ENCODE results near the gene ACAP3. TPM values are rescaled to one million over a fixed set of nuclear protein-coding genes. Genes with fewer than 3 reads are reported as not detected.

Gene ACAP3
- total and polyA plus RNA-seq, 2 experiments from 2014 or later = 59.1 to 63.6 TPM

- no peaks in the 10 kb centered on the region for H3K36me3 ChIP-seq
- DNase-seq (ENCODE audit: low read depth in 1 of 2, low spot score in 1 of 2) = no peak
- no peak for TF ChIP-seq CTCF (IDR thresholded peaks at IDR 0.05; ENCODE audit: low read depth, low read length)
- H3K4me3 ChIP-seq = no peak overlapping the region
- H3K4me1 ChIP-seq (ENCODE audit: low read depth) = no peaks in the 10 kb centered on the region
- peaks cover 18% of the 10 kb centered on the region for H3K27me3 ChIP-seq
- H3K9me3 ChIP-seq (ENCODE audit: low read depth) = no peaks in the 10 kb centered on the region
- no peak overlapping the region for H3K27ac ChIP-seq
Measured at GRCh38 chr1:1247341-1247913, 60.3 kb downstream of the ACAP3 start.

- Histone ChIP-seq H3K36me3 (no peaks in the 10 kb centered on the region), H3K4me3 (no peak within 1 kb of the TSS), H3K9me3 (ENCODE audit: low read depth) (no peaks in the 10 kb centered on the region), H3K27ac (no peak within 1 kb of the TSS), H3K4me1 (ENCODE audit: low read depth) (no peaks in the 10 kb centered on the region), H3K27me3 (peaks cover 18% of the 10 kb centered on the region)
- no peak for DNase-seq (ENCODE audit: low read depth in 1 of 2, low spot score in 1 of 2)
- TF ChIP-seq CTCF (IDR thresholded peaks at IDR 0.05; ENCODE audit: low read depth, low read length) = no peak
Measured at GRCh38 chr1:1246577-1247340, 61.0 kb downstream of the ACAP3 start, which contains the start of gene C1QTNF12. Gene C1QTNF12 (minus strand): TSS chr1:1246722. CDS start chr1:1246690, 32 bp downstream.

- TF ChIP-seq CTCF (IDR thresholded peaks at IDR 0.05; ENCODE audit: low read depth, low read length) = no peak
- Histone ChIP-seq H3K9me3 (ENCODE audit: low read depth) (no peaks in the 10 kb centered on the region), H3K36me3 (no peaks in the 10 kb centered on the region), H3K4me1 (ENCODE audit: low read depth) (peaks cover under 1% of the 10 kb centered on the region), H3K27ac (no peak overlapping the region), H3K27me3 (peaks cover 18% of the 10 kb centered on the region), H3K4me3 (no peak overlapping the region)
- DNase-seq (ENCODE audit: low read depth in 1 of 2, low spot score in 1 of 2) = no peak
Measured at GRCh38 chr1:1245817-1246576, 61.7 kb downstream of the ACAP3 start.

- no peak for DNase-seq (ENCODE audit: low read depth in 1 of 2, low spot score in 1 of 2)
- TF ChIP-seq CTCF (IDR thresholded peaks at IDR 0.05; ENCODE audit: low read depth, low read length) = no peak
Measured at GRCh38 chr1:1245178-1245816, 62.4 kb downstream of the ACAP3 start.

GRCh38 chr1:1244192-1244811, 63.4 kb downstream of the ACAP3 start:
- no peaks in the 10 kb centered on the region for H3K36me3 ChIP-seq
- peaks cover 18% of the 10 kb centered on the region for H3K27me3 ChIP-seq
- no peak for TF ChIP-seq CTCF (IDR thresholded peaks at IDR 0.05; ENCODE audit: low read depth, low read length)
- no peaks in the 10 kb centered on the region for H3K9me3 ChIP-seq (ENCODE audit: low read depth)
- no peak overlapping the region for H3K27ac ChIP-seq
- DNase-seq (ENCODE audit: low read depth in 1 of 2, low spot score in 1 of 2) = no peak
- H3K4me3 ChIP-seq = no peak overlapping the region
- H3K4me1 ChIP-seq (ENCODE audit: low read depth) = peaks cover 5% of the 10 kb centered on the region

More at GRCh38 chr1:1245178-1245816, 62.4 kb downstream of the ACAP3 start:
- Histone ChIP-seq H3K27ac (no peak overlapping the region), H3K27me3 (peaks cover 18% of the 10 kb centered on the region), H3K36me3 (no peaks in the 10 kb centered on the region), H3K4me1 (ENCODE audit: low read depth) (peaks cover 5% of the 10 kb centered on the region), H3K9me3 (ENCODE audit: low read depth) (no peaks in the 10 kb centered on the region), H3K4me3 (no peak overlapping the region)

Measured in cardiac muscle cell (in vitro differentiated cells and primary cell).